Fibroblast of lung (primary cell): ENCODE results near the gene TMEM98. TPM values are rescaled to one million over a fixed set of nuclear protein-coding genes. Genes with fewer than 3 reads are reported as not detected.
"Not testable (repeated sequence)": the region's sequence is repeated elsewhere in the genome, so short reads cannot be mapped to it uniquely, and the experiment has no call there.

Source experiments
- DNase-seq, 2 donors: peaks; one replicate each; pipeline versions ENCODE4 v3.0.0 to v3.0.0-alpha.2; 2010; ENCODE audit warnings: low read depth in 2 of 2
- H2AFZ ChIP-seq: 2 replicates; pipeline ENCODE4 v1.5.1; 2012; ENCODE audit warnings: low read length, control low read depth, inconsistent platforms
- H3K27ac ChIP-seq: 2 replicates; pipeline ENCODE4 v1.5.1; 2011; ENCODE audit warnings: low read length, control low read depth; ENCODE audit not compliant: insufficient read depth
- H3K27me3 ChIP-seq: 2 replicates; pipeline ENCODE4 v1.5.1; 2011; ENCODE audit warnings: mild to moderate bottlenecking, low read length; ENCODE audit not compliant: control insufficient read depth, insufficient read depth
- H3K36me3 ChIP-seq: 2 replicates; pipeline ENCODE4 v1.5.1; 2011; ENCODE audit warnings: low read length; ENCODE audit not compliant: control insufficient read depth, insufficient read depth
- H3K4me1 ChIP-seq: 2 replicates; pipeline ENCODE4 v1.5.1; 2011; ENCODE audit warnings: low read length; ENCODE audit not compliant: control insufficient read depth, insufficient read depth; ENCODE audit errors: extremely low read depth
- H3K4me2 ChIP-seq: 2 replicates; pipeline ENCODE4 v1.5.1; 2011; ENCODE audit warnings: low read length, control low read depth; ENCODE audit not compliant: insufficient read depth; ENCODE audit errors: extremely low read depth
- H3K4me3 ChIP-seq, 4 experiments: fragments of 200-600 bp in 1 of 4; sonication (generic) in 1 of 4; replicated peaks in 1 of 4; 2 replicates each; pipeline ENCODE4 v1.5.1; 2011 to 2016; ENCODE audit warnings: low read length in 4 of 4, low read depth in 3 of 4, mild to moderate bottlenecking in 3 of 4, control low read depth in 2 of 4, inconsistent platforms in 1 of 4, mixed read lengths in 1 of 4; ENCODE audit not compliant: insufficient read depth in 1 of 4; ENCODE audit errors: control extremely low read depth in 1 of 4
- H3K79me2 ChIP-seq: 2 replicates; pipeline ENCODE4 v1.5.1; 2012; ENCODE audit warnings: mild to moderate bottlenecking, low read length, inconsistent platforms; ENCODE audit not compliant: control insufficient read depth, insufficient read depth
- H3K9ac ChIP-seq: 2 replicates; pipeline ENCODE4 v1.5.1; 2011; ENCODE audit warnings: mild to moderate bottlenecking, low read length, control low read depth; ENCODE audit not compliant: insufficient read depth
- H3K9me3 ChIP-seq: 2 replicates; pipeline ENCODE4 v1.5.1; 2012; ENCODE audit warnings: low read depth, low read length; ENCODE audit not compliant: control insufficient read depth, insufficient read depth
- H4K20me1 ChIP-seq: 2 replicates; pipeline ENCODE4 v1.5.1; 2011; ENCODE audit warnings: low read length; ENCODE audit not compliant: control insufficient read depth, insufficient read depth; ENCODE audit errors: extremely low read depth
- CTCF ChIP-seq, 2 donors: IDR thresholded peaks in 1 of 2; conservative IDR thresholded peaks in 1 of 2; 1 replicate in 1 of 2; 2 replicates in 1 of 2; pipeline ENCODE4 v1.5.1; 2011 to 2012; ENCODE audit warnings: low read length in 2 of 2, control low read depth in 1 of 2, inconsistent platforms in 1 of 2, low read depth in 1 of 2, mild to moderate bottlenecking in 1 of 2
- EZH2 ChIP-seq: IDR thresholded peaks from 2 replicates; pipeline ENCODE4 v1.5.1; 2012; ENCODE audit warnings: low read length, control low read depth, mild to moderate bottlenecking; ENCODE audit errors: missing control alignments
- polyA plus RNA-seq, 2 donors: library from polyadenylated mRNA; depleted of rRNA in 1 of 2; stranded (reverse) in 1 of 2; unstranded in 1 of 2; fragments of >200 nt; gene quantifications; 2 replicates each; pipeline ENCODE4 v1.2.1, GENCODE V29; 2011 to 2012; ENCODE audit warnings: missing spikeins in 1 of 2
- total RNA-seq: library from RNA; depleted of rRNA; stranded (reverse); fragments of >200 nt; gene quantifications from 2 replicates; pipeline ENCODE4 v1.2.1, GENCODE V29; 2014

Gene TMEM98
- total and polyA plus RNA-seq, 2 donors (not counting 1 experiment from before 2014, with no cell fraction given), result 153 to 220 TPM

GRCh38 chr17:32960815-32961214, 32.9 kb downstream of the TMEM98 start:
- DNase-seq, result peak in 1 of 2 donors; percentile 24
- Histone ChIP-seq H3K9me3 (no peaks in the 10 kb centered on the region), H3K4me2 (no peak overlapping the region), H2AFZ (no peak overlapping the region), H3K27ac (no peak overlapping the region), H3K36me3 (no peaks in the 10 kb centered on the region), H4K20me1 (no peaks in the 10 kb centered on the region), H3K27me3 (no peaks in the 10 kb centered on the region), H3K4me1 (no peaks in the 10 kb centered on the region), H3K4me3 (no peak overlapping the region), H3K79me2 (no peaks in the 10 kb centered on the region), H3K9ac (no peak overlapping the region)
- no peak for TF ChIP-seq CTCF (conservative IDR thresholded peaks at IDR 0.05 in 1 of 2, IDR thresholded peaks at IDR 0.05 in 1 of 2; ENCODE audit: low read depth in 1 of 2, low read length in 2 of 2)
- TF ChIP-seq EZH2, result no peak

- no peak overlapping the region for H3K4me2 ChIP-seq
Measured at GRCh38 chr17:32962320-32962711, 34.4 kb downstream of the TMEM98 start.

GRCh38 chr17:32964541-32964940, 36.6 kb downstream of the TMEM98 start:
- H3K27ac ChIP-seq, result no peak overlapping the region
- H3K9ac ChIP-seq, result no peak overlapping the region
- no peaks in the 10 kb centered on the region for H3K36me3 ChIP-seq
- H3K27me3 ChIP-seq, result no peaks in the 10 kb centered on the region
- no peak for DNase-seq
- no peaks in the 10 kb centered on the region for H3K9me3 ChIP-seq
- H3K79me2 ChIP-seq, result no peaks in the 10 kb centered on the region
- no peaks in the 10 kb centered on the region for H4K20me1 ChIP-seq
- no peak overlapping the region for H3K4me3 ChIP-seq
- H2AFZ ChIP-seq, result no peak overlapping the region
- TF ChIP-seq CTCF (conservative IDR thresholded peaks at IDR 0.05 in 1 of 2, IDR thresholded peaks at IDR 0.05 in 1 of 2; ENCODE audit: low read depth in 1 of 2, low read length in 2 of 2) (no peak), EZH2 (no peak)
- H3K4me1 ChIP-seq, result no peaks in the 10 kb centered on the region
- no peak overlapping the region for H3K4me2 ChIP-seq

More at GRCh38 chr17:32962320-32962711, 34.4 kb downstream of the TMEM98 start:
- no peaks in the 10 kb centered on the region for H3K9me3 ChIP-seq
- no peaks in the 10 kb centered on the region for H3K36me3 ChIP-seq
- no peak overlapping the region for H3K4me3 ChIP-seq
- no peaks in the 10 kb centered on the region for H4K20me1 ChIP-seq
- no peak overlapping the region for H2AFZ ChIP-seq
- no peak overlapping the region for H3K27ac ChIP-seq
- H3K4me1 ChIP-seq, result no peaks in the 10 kb centered on the region
- H3K79me2 ChIP-seq, result no peaks in the 10 kb centered on the region
- no peaks in the 10 kb centered on the region for H3K27me3 ChIP-seq
- no peak for DNase-seq
- no peak overlapping the region for H3K9ac ChIP-seq
- TF ChIP-seq CTCF (conservative IDR thresholded peaks at IDR 0.05 in 1 of 2, IDR thresholded peaks at IDR 0.05 in 1 of 2; ENCODE audit: low read depth in 1 of 2, low read length in 2 of 2), result no peak
- no peak for TF ChIP-seq EZH2

GRCh38 chr17:32969231-32969630, 41.3 kb downstream of the TMEM98 start:
- not testable (repeated sequence) for H3K27ac ChIP-seq, H3K9ac ChIP-seq, H3K4me1 ChIP-seq, H3K27me3 ChIP-seq, H3K4me2 ChIP-seq, H3K4me3 ChIP-seq, DNase-seq, H3K79me2 ChIP-seq, H3K9me3 ChIP-seq, H4K20me1 ChIP-seq, H3K36me3 ChIP-seq, H2AFZ ChIP-seq
